GM23248 (cell line): ENCODE measurements around the gene TMC1. TPM values are rescaled to one million over a fixed set of nuclear protein-coding genes. Genes with fewer than 3 reads are reported as not detected.
"Not testable (repeated sequence)": the region's sequence is repeated elsewhere in the genome, so short reads cannot be mapped to it uniquely, and the experiment has no call there.

Source experiments
- DNase-seq: peaks from one replicate; pipeline ENCODE4 v3.0.0-alpha.2; 2015
- H2AFZ ChIP-seq: fragments of 200-600 bp; sonication (generic); 2 replicates; pipeline ENCODE4 v1.6.1; 2016; ENCODE audit warnings: antibody characterized with exemption
- H3F3A ChIP-seq: fragments of 200-600 bp; sonication (generic); 2 replicates; pipeline ENCODE4 v1.6.1; 2016; ENCODE audit warnings: mild to moderate bottlenecking, antibody characterized with exemption, mixed run types; ENCODE audit not compliant: insufficient read depth
- H3K27ac ChIP-seq: fragments of 200-600 bp; sonication (generic); 2 replicates; pipeline ENCODE4 v1.5.1; 2016; ENCODE audit warnings: mild to moderate bottlenecking
- H3K27me3 ChIP-seq: fragments of 200-600 bp; sonication (generic); replicated peaks from 2 replicates; pipeline ENCODE4 v1.6.1; 2016; ENCODE audit warnings: mild to moderate bottlenecking; ENCODE audit not compliant: insufficient read depth
- H3K36me3 ChIP-seq: fragments of 200-600 bp; sonication (generic); 2 replicates; pipeline ENCODE4 v1.6.1; 2016; ENCODE audit warnings: low read depth, mild to moderate bottlenecking
- H3K4me1 ChIP-seq: fragments of 200-600 bp; sonication (generic); 2 replicates; pipeline ENCODE4 v1.6.1; 2016; ENCODE audit warnings: mild to moderate bottlenecking; ENCODE audit not compliant: insufficient read depth
- H3K4me2 ChIP-seq: fragments of 200-600 bp; sonication (generic); one replicate; pipeline ENCODE4 v1.6.1; 2016; ENCODE audit warnings: mild to moderate bottlenecking; ENCODE audit not compliant: unreplicated experiment
- H3K4me3 ChIP-seq: fragments of 200-600 bp; sonication (generic); 2 replicates; pipeline ENCODE4 v1.5.1; 2016; ENCODE audit warnings: mild to moderate bottlenecking
- H3K79me2 ChIP-seq: fragments of 200-600 bp; sonication (generic); 2 replicates; pipeline ENCODE4 v1.6.1; 2016; ENCODE audit warnings: mild to moderate bottlenecking; ENCODE audit not compliant: insufficient read depth
- H3K9ac ChIP-seq: fragments of 200-600 bp; sonication (generic); 2 replicates; pipeline ENCODE4 v1.6.1; 2016; ENCODE audit warnings: mild to moderate bottlenecking
- H3K9me2 ChIP-seq: fragments of 200-600 bp; sonication (generic); 2 replicates; pipeline ENCODE4 v1.6.1; 2016; ENCODE audit warnings: mixed run types, mild to moderate bottlenecking, moderate library complexity; ENCODE audit not compliant: insufficient read depth
- H3K9me3 ChIP-seq: fragments of 200-600 bp; sonication (generic); one replicate; pipeline ENCODE4 v1.6.1; 2017; ENCODE audit warnings: low read depth
- H4K20me1 ChIP-seq: fragments of 200-600 bp; sonication (generic); 2 replicates; pipeline ENCODE4 v1.6.0; 2016; ENCODE audit not compliant: insufficient read depth
- EZH2 ChIP-seq: fragments of 200-600 bp; sonication (generic); IDR thresholded peaks from 2 replicates; pipeline ENCODE4 v1.6.1; 2018; ENCODE audit warnings: antibody characterized with exemption, mild to moderate bottlenecking; ENCODE audit not compliant: insufficient read depth, poor library complexity, severe bottlenecking
- EZH2phosphoT487 ChIP-seq: fragments of 200-600 bp; sonication (generic); IDR thresholded peaks from 2 replicates; pipeline ENCODE4 v1.6.1; 2018; ENCODE audit warnings: antibody characterized with exemption, moderate library complexity, mild to moderate bottlenecking, low read depth; ENCODE audit not compliant: insufficient read depth
- WGBS, 2 experiments: methylation state at CpG; one replicate each; pipeline ENCODE4 v1.1.6; 2015 to 2017; ENCODE audit warnings: low lambda C conversion rate in 2 of 2, low coverage in 1 of 2; ENCODE audit errors: missing lambda C conversion rate in 2 of 2; 5-methylcytosine and 5-hydroxymethylcytosine counted together
- in situ Hi-C: fragments of 300-500 bp; cut with MboI; formaldehyde crosslinking; loops from 2 replicates; pipeline ENCODE4 v1.15.0; 2020
- polyA plus RNA-seq: library from polyadenylated mRNA; unstranded; fragments of >200 nt; fragmentation: Nextera tagmentation; extraction: Ambion mirVana; gene quantifications from 2 replicates; pipeline ENCODE4 v1.2.1, GENCODE V29; 2016
- total RNA-seq: library from RNA; depleted of rRNA; stranded (reverse); fragments of >200 nt; shearing (Covaris generic); gene quantifications from 2 replicates; pipeline ENCODE4 v1.2.3, GENCODE V29; 2014

TMC1 gene
- total and polyA plus RNA-seq, 2 experiments from 2014 or later: 0.45 TPM; not detected in 1

GRCh38 chr9:72858089-72858912, 336.9 kb downstream of the TMC1 start:
- no peak overlapping the region for H3K9ac ChIP-seq
- no peak overlapping the region for H3K4me3 ChIP-seq
- DNase-seq: peak; percentile 54
- H3K36me3 ChIP-seq: no peaks in the 10 kb centered on the region
- H3K9me3 ChIP-seq: no peaks in the 10 kb centered on the region
- H3K27ac ChIP-seq: no peak overlapping the region
- TF ChIP-seq EZH2phosphoT487 (no peak), EZH2 (no peak)
- H2AFZ ChIP-seq: peak overlapping the region; percentile 69
- H3F3A ChIP-seq: no peaks in the 10 kb centered on the region
- 52 to 53% methylated on average over 5 of the region's 5 CpGs for WGBS, 2 experiments
- H4K20me1 ChIP-seq: no peaks in the 10 kb centered on the region
- H3K9me2 ChIP-seq: no peaks in the 10 kb centered on the region
- in situ Hi-C loops: loop anchor here (5.0 to 10.0 kb wide), 2 partner anchors 224 to 316 kb away; no protein-coding TSS in a partner anchor
- H3K4me1 ChIP-seq: peaks cover 10% of the 10 kb centered on the region
- H3K79me2 ChIP-seq: no peaks in the 10 kb centered on the region
- H3K4me2 ChIP-seq: no peak overlapping the region
- H3K27me3 ChIP-seq: no peaks in the 10 kb centered on the region

DNA sequence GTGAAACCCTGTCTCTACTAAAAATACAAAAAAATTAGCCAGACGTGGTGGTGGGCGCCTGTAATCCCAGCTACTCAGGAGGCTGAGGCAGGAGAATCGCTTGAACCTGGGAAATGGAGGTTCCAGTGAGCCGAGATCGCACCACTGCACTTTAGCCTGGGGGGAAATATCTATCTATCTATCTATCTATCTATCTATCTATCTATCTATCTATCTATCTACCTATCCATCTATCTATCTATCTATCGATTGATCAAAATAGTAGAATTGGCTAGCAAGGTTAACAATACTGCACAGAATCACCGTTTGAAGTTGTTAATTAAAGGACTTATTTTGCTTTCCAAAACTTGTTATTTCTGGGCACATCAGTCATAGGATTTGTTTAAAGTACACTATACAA, 341.4 kb downstream of the TMC1 start:
- H3K9ac ChIP-seq, H3K27ac ChIP-seq, in situ Hi-C loops, H3K4me2 ChIP-seq, H3K79me2 ChIP-seq, H4K20me1 ChIP-seq, H3K9me2 ChIP-seq, H3F3A ChIP-seq, H3K36me3 ChIP-seq, H3K9me3 ChIP-seq, H3K4me3 ChIP-seq, H2AFZ ChIP-seq, DNase-seq, H3K27me3 ChIP-seq, H3K4me1 ChIP-seq: not testable (repeated sequence)
- WGBS, 2 experiments: 89 to 91% methylated on average over 7 of the region's 7 CpGs

GRCh38 chr9:72863456-72864094, 342.2 kb downstream of the TMC1 start:
- H3K79me2 ChIP-seq: no peaks in the 10 kb centered on the region
- no peaks in the 10 kb centered on the region for H3K36me3 ChIP-seq
- DNase-seq: no peak
- no peaks in the 10 kb centered on the region for H3K27me3 ChIP-seq
- no peak overlapping the region for H3K4me3 ChIP-seq
- H3K4me1 ChIP-seq: 0 out of 2 replicates have a peak, but pooled peaks cover under 1% of the 10 kb centered on the region
- H3K27ac ChIP-seq: no peak overlapping the region
- H3K9me3 ChIP-seq: no peaks in the 10 kb centered on the region
- no peaks in the 10 kb centered on the region for H3F3A ChIP-seq
- TF ChIP-seq EZH2 (no peak), EZH2phosphoT487 (no peak)
- no peaks in the 10 kb centered on the region for H4K20me1 ChIP-seq
- H3K4me2 ChIP-seq: no peak overlapping the region
- 74% methylated on average over 4 of the region's 4 CpGs for WGBS, 2 experiments
- no peaks in the 10 kb centered on the region for H3K9me2 ChIP-seq
- no peak overlapping the region for H3K9ac ChIP-seq
- no peak overlapping the region for H2AFZ ChIP-seq
- in situ Hi-C loops: no loop called here

- H3K27me3 ChIP-seq: no peaks in the 10 kb centered on the region
- DNase-seq: peak; percentile 27
- no peaks in the 10 kb centered on the region for H3K36me3 ChIP-seq
- H3F3A ChIP-seq: no peaks in the 10 kb centered on the region
- no peaks in the 10 kb centered on the region for H3K9me3 ChIP-seq
- no peaks in the 10 kb centered on the region for H4K20me1 ChIP-seq
- TF ChIP-seq EZH2phosphoT487 (no peak), EZH2 (no peak)
- no peaks in the 10 kb centered on the region for H3K79me2 ChIP-seq
- no peaks in the 10 kb centered on the region for H3K4me1 ChIP-seq
- WGBS, 2 experiments: 79 to 86% methylated on average over 1 of the region's 1 CpG
- no peak overlapping the region for H3K4me3 ChIP-seq
- no peaks in the 10 kb centered on the region for H3K9me2 ChIP-seq
- no peak overlapping the region for H2AFZ ChIP-seq
- H3K4me2 ChIP-seq: no peak overlapping the region
- no peak overlapping the region for H3K27ac ChIP-seq
- in situ Hi-C loops: no loop called here
- no peak overlapping the region for H3K9ac ChIP-seq
Observed at GRCh38 chr9:72864327-72864726, 342.9 kb downstream of the TMC1 start.
